NCI-H345 treated with DMSO at 0.1 percent for 48 hours (cell line): ENCODE results near the gene RBM10.

Experiments
- DNase-seq: peaks from one replicate; lab custom pipeline; 2025; ENCODE audit not compliant: unreplicated experiment; lab: John Stamatoyannopoulos, UW

The RBM10 gene

GRCh38 chrX:47216393-47216925 lies 71.4 kb downstream of the RBM10 start:
- DNase-seq, result no peak

GRCh38 chrX:47217121-47217851 lies 72.3 kb downstream of the RBM10 start:
- no peak for DNase-seq

GRCh38 chrX:47217852-47218279 lies 72.8 kb downstream of the RBM10 start:
- peak; percentile 96 for DNase-seq

GRCh38 chrX:47218280-47218919 lies 73.4 kb downstream of the RBM10 start, which contains the start of gene CDK16:
CDK16 (plus strand) TSS chrX:47218681; CDS start chrX:47223558, 4,877 bp downstream.
- peak; percentile 59 for DNase-seq

- DNase-seq, result no peak
Observed at GRCh38 chrX:47218920-47219815, 74.1 kb downstream of the RBM10 start.

GRCh38 chrX:47221756-47222155 lies 76.7 kb downstream of the RBM10 start:
- no peak for DNase-seq

GRCh38 chrX:47222751-47223350 lies 77.8 kb downstream of the RBM10 start:
- no peak for DNase-seq

GRCh38 chrX:47223476-47224250 lies 78.6 kb downstream of the RBM10 start:
- no peak for DNase-seq

- no peak for DNase-seq
Observed at GRCh38 chrX:47224266-47224895, 79.4 kb downstream of the RBM10 start.

- DNase-seq, result no peak
Observed at GRCh38 chrX:47224896-47225290, 79.9 kb downstream of the RBM10 start.

GRCh38 chrX:47226071-47226470 lies 81.0 kb downstream of the RBM10 start:
- no peak for DNase-seq

GRCh38 chrX:47226531-47227333 lies 81.7 kb downstream of the RBM10 start:
- DNase-seq, result no peak

GRCh38 chrX:47227334-47227583 lies 82.2 kb downstream of the RBM10 start:
- no peak for DNase-seq

- DNase-seq, result no peak
Observed at GRCh38 chrX:47228550-47229270, 83.7 kb downstream of the RBM10 start.

- no peak for DNase-seq
Observed at GRCh38 chrX:47229427-47229826, 84.4 kb downstream of the RBM10 start.

GRCh38 chrX:47230136-47230868 lies 85.3 kb downstream of the RBM10 start:
- no peak for DNase-seq

- no peak for DNase-seq
Observed at GRCh38 chrX:47231167-47231566, 86.1 kb downstream of the RBM10 start.
